BE2C (cell line): ENCODE measurements around the gene NR2F1-AS1.
"Not testable (repeated sequence)": the region's sequence is repeated elsewhere in the genome, so short reads cannot be mapped to it uniquely, and the experiment has no call there.

Source experiments
- DNase-seq: peaks from one replicate; pipeline ENCODE4 v3.0.0-alpha.2; 2020
- H3K27me3 ChIP-seq: fragments of 250-450 bp; sonication (Bioruptor Pico); 2 replicates; pipeline ENCODE4 v1.5.1; 2020; ENCODE audit warnings: mild to moderate bottlenecking
- H3K36me3 ChIP-seq: fragments of 250-450 bp; sonication (Bioruptor Pico); 2 replicates; pipeline ENCODE4 v1.5.1; 2020; ENCODE audit warnings: mild to moderate bottlenecking
- H3K4me1 ChIP-seq: fragments of 250-450 bp; sonication (Bioruptor Pico); 2 replicates; pipeline ENCODE4 v1.5.1; 2020
- H3K4me3 ChIP-seq: 2 replicates; pipeline ENCODE4 v1.5.1; 2011; ENCODE audit warnings: low read depth, low read length
- H3K9me3 ChIP-seq: fragments of 250-450 bp; sonication (Bioruptor Pico); 2 replicates; pipeline ENCODE4 v1.5.1; 2020
- CTCF ChIP-seq: IDR thresholded peaks from 2 replicates; pipeline ENCODE4 v1.5.1; 2012; ENCODE audit warnings: mild to moderate bottlenecking, low read depth, low read length

Gene NR2F1-AS1

DNA sequence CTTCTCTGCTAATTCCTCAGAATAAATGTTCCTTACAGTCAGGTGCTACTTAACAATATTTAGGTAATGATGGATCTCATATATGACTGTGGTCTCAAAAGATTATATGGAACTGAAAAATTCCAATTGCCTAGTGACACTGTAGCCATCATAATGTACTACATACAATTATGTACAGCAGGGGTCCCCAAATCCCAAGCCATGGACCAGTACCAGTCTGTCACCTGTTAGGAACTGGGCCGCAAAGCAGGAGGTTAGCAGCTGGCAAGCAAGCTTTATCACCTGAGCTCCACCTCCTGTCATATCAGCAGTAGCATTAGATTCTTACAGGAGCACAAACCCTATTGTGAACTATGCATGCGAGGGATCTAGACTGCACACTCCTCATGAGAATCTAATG, 69.6 kb downstream of the NR2F1-AS1 start:
- Histone ChIP-seq H3K27me3 (no peaks in the 10 kb centered on the region), H3K4me1 (no peaks in the 10 kb centered on the region), H3K9me3 (no peaks in the 10 kb centered on the region; the same call in 1 of the 2 replicates), H3K36me3 (no peaks in the 10 kb centered on the region), H3K4me3 (no peak overlapping the region)
- TF ChIP-seq CTCF = no peak
- DNase-seq = no peak

DNA sequence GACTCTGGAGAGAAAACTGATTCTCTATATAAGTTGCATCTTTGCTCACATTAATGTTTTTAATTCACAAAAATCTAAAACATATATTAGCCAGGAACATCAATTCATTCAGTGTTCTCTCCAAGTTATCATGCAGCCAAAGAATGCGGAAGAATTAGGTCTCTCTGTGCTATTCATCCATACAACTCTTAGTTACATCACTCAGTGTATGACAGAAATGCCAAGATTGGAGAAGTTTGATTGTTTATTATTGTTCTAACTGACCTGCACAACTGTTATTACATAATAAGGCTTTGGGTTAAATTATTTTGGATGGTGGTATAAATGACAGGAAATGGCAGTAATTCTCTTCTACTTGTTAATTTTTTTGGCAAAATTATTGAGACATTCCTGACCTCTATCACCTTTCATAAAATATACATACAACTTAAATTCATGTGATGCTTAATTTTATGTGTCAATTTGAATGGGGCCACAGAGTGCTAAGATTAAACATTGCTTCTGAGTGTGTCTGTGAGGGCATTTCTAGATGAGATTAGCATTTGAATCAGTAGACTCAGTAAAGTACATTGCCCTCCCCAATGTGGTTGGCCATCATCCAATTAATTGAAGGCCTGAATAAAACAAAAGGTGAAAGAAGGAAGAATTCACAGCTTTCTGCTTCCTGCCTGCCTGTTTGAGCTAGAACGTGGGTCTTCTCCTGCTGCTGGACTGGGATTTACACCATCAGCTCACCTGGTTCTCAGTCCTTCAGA, 70.2 kb downstream of the NR2F1-AS1 start:
- Histone ChIP-seq H3K27me3 (no peaks in the 10 kb centered on the region), H3K9me3 (no peaks in the 10 kb centered on the region; the same call in 1 of the 2 replicates), H3K4me3 (no peak overlapping the region), H3K4me1 (no peaks in the 10 kb centered on the region), H3K36me3 (no peaks in the 10 kb centered on the region)
- no peak for TF ChIP-seq CTCF
- DNase-seq = no peak

- DNase-seq, H3K4me1 ChIP-seq, H3K4me3 ChIP-seq, H3K27me3 ChIP-seq, H3K36me3 ChIP-seq, H3K9me3 ChIP-seq: not testable (repeated sequence)
Observed at GRCh38 chr5:93505553-93505952, 75.5 kb downstream of the NR2F1-AS1 start.

DNA sequence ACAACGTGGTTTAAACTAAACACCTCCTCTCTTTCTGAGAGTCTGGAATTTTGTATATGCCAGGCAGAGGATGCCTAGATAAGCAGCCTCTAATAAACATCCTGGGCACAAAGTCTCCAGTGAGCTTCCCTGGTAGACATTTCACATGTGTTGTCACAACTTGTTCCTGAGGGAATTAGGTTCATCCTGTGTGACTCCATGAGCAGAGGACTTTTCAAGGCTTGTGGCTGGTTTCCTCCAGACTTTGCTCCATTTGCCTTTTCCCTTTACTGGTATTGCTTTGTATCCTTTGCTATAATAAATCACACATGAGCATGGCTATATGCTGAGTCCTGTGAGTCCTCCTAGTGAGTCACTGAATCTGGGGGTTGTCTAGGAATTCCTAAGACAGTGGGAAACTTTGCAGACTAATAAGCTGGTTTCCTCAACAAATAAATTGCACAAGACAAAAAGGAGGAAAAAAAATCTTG, 77.4 kb downstream of the NR2F1-AS1 start:
- Histone ChIP-seq H3K4me3 (no peak overlapping the region), H3K4me1 (peaks cover 10% of the 10 kb centered on the region), H3K9me3 (no peaks in the 10 kb centered on the region; the same call in 1 of the 2 replicates), H3K27me3 (no peaks in the 10 kb centered on the region), H3K36me3 (no peaks in the 10 kb centered on the region)
- DNase-seq = no peak
- TF ChIP-seq CTCF = no peak

- Histone ChIP-seq H3K4me3 (no peak overlapping the region), H3K27me3 (no peaks in the 10 kb centered on the region), H3K4me1 (no peaks in the 10 kb centered on the region), H3K9me3 (no peaks in the 10 kb centered on the region), H3K36me3 (no peaks in the 10 kb centered on the region)
- DNase-seq = no peak
- no peak for TF ChIP-seq CTCF
Observed at GRCh38 chr5:93497096-93497495, 83.9 kb downstream of the NR2F1-AS1 start.

- no peak for TF ChIP-seq CTCF
- Histone ChIP-seq H3K27me3 (no peaks in the 10 kb centered on the region), H3K4me3 (no peak overlapping the region), H3K36me3 (no peaks in the 10 kb centered on the region), H3K9me3 (no peaks in the 10 kb centered on the region), H3K4me1 (peaks cover 16% of the 10 kb centered on the region)
- no peak for DNase-seq
Observed at GRCh38 chr5:93479982-93480509, 101.0 kb downstream of the NR2F1-AS1 start.
